Measurements from ENCODE around the gene OSBPL1A.

GRCh38 chr18:24272229-24272525 lies 125.4 kb downstream of the OSBPL1A start:
- TF ChIP-seq CTCF (IDR thresholded peaks at IDR 0.05) (no peak), POLR2A (IDR thresholded peaks at IDR 0.05) (no peak)

All from suprapubic skin (tissue), 3 donors.